Thoracic aorta (tissue), 2 donors: ENCODE measurements around the gene VCX3B. TPM values are rescaled to one million over a fixed set of nuclear protein-coding genes. Genes with fewer than 3 reads are reported as not detected.
A peak's percentile ranks its signal among the peaks of the same experiment; 100 is the strongest.
"Not testable (repeated sequence)": the region's sequence is repeated elsewhere in the genome, so short reads cannot be mapped to it uniquely, and the experiment has no call there.

Experiments used
- ATAC-seq: fragments of 150-250 bp; one replicate; pipeline ENCODE4 v1.8.0; 2017; ENCODE audit warnings: low read depth; ENCODE audit not compliant: insufficient number of reproducible peaks, low FRiP score
- DNase-seq: peaks from one replicate; pipeline ENCODE4 v3.0.0-alpha.2; 2020; ENCODE audit warnings: low spot score
- H3K27ac ChIP-seq, 2 donors: fragments of 200-600 bp; sonication (generic); 1 replicate in 1 of 2; 2 replicates in 1 of 2; pipeline ENCODE4 v1.5.1; 2016; ENCODE audit warnings: mild to moderate bottlenecking in 2 of 2, moderate library complexity in 2 of 2
- H3K27me3 ChIP-seq: fragments of 200-600 bp; sonication (generic); replicated peaks from 2 replicates; pipeline ENCODE4 v1.6.0; 2016; ENCODE audit warnings: mild to moderate bottlenecking; ENCODE audit not compliant: insufficient read depth
- H3K36me3 ChIP-seq: fragments of 200-600 bp; sonication (generic); one replicate; pipeline ENCODE4 v1.5.1; 2016
- H3K4me1 ChIP-seq, 2 donors: fragments of 200-600 bp; sonication (generic); 1 replicate in 1 of 2; 2 replicates in 1 of 2; pipeline versions ENCODE4 v1.5.1 to v1.6.0; 2016; ENCODE audit warnings: low read depth in 2 of 2, mild to moderate bottlenecking in 1 of 2; ENCODE audit not compliant: control insufficient read depth in 1 of 2
- H3K4me3 ChIP-seq: fragments of 200-600 bp; sonication (generic); 2 replicates; pipeline ENCODE4 v1.5.1; 2016; ENCODE audit warnings: mild to moderate bottlenecking
- H3K9me3 ChIP-seq: fragments of 200-600 bp; sonication (generic); 2 replicates; pipeline ENCODE4 v1.5.1; 2016
- total RNA-seq, 2 donors: library from RNA; depleted of rRNA; stranded (reverse); fragments of >200 nt; gene quantifications; one replicate each; pipeline versions ENCODE4 v1.1.0 to v1.2.3, GENCODE V29; 2016
- TF ChIP-seq, protein P1 (sequence below): fragments of 200-600 bp; sonication (generic); IDR thresholded peaks from one replicate; pipeline ENCODE4 v1.5.1; 2019; ENCODE audit warnings: antibody characterized with exemption

Gene VCX3B
- total RNA-seq, 2 donors from 2014 or later: not detected

DNA sequence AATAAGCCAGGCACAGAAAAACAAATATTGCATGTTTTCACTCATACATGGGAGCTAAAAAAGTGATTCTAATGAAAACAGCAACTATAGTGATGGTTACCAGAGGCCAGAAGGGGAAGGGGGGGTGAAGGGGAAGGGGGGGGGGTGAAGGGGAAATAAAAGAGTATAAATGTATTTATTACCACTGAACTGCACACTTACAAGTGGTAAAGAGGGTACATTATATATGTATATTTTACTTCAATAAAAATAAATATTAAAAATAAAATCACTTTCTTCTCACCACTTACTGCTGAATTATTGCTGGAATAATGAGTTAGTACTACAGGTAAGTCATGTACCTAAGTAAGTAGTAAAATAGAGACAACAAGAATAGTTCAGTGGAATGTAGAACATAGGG, 2.1 kb upstream of the VCX3B start:
- TF ChIP-seq, protein P1, sequence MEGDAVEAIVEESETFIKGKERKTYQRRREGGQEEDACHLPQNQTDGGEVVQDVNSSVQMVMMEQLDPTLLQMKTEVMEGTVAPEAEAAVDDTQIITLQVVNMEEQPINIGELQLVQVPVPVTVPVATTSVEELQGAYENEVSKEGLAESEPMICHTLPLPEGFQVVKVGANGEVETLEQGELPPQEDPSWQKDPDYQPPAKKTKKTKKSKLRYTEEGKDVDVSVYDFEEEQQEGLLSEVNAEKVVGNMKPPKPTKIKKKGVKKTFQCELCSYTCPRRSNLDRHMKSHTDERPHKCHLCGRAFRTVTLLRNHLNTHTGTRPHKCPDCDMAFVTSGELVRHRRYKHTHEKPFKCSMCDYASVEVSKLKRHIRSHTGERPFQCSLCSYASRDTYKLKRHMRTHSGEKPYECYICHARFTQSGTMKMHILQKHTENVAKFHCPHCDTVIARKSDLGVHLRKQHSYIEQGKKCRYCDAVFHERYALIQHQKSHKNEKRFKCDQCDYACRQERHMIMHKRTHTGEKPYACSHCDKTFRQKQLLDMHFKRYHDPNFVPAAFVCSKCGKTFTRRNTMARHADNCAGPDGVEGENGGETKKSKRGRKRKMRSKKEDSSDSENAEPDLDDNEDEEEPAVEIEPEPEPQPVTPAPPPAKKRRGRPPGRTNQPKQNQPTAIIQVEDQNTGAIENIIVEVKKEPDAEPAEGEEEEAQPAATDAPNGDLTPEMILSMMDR: no peak
- DNase-seq (no peak), ATAC-seq (no peak)
- no peaks in the 10 kb centered on the region for H3K9me3 ChIP-seq
- no peak overlapping the region for H3K27ac ChIP-seq
- H3K4me3 ChIP-seq: no peak overlapping the region
- H3K4me1 ChIP-seq: no peaks in the 10 kb centered on the region
- no peaks in the 10 kb centered on the region for H3K36me3 ChIP-seq
- no peaks in the 10 kb centered on the region for H3K27me3 ChIP-seq

DNA sequence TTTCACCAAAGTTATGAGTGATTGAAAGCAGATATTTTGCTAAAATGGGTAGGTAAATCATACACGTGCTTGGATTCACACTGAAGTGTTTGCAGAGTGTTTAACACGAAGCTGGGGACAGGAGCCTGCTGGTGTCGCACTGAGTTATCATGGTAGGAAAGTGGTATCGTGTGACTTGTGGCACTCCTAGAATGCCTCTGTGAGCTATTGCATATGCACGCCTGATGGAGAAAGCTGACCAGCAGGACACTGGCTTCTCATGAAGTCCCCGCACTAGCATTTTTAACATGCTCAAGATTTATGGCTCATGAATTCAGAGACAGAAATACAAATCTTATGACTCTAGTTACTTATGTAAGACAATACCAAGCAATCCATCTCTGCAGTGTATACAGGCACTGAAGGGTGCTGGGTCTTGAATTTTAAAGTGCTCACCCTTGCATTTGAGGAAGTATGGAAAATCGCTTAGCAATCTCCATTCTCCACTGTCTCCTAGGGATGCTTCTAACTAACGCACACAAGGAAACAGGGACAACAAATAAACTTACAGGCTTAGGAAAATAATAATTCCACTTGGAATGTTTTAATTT, 19.8 kb downstream of the VCX3B start:
- no peak overlapping the region for H3K27ac ChIP-seq
- no peaks in the 10 kb centered on the region for H3K4me1 ChIP-seq
- H3K9me3 ChIP-seq: no peaks in the 10 kb centered on the region
- TF ChIP-seq, protein P1: no peak
- no peaks in the 10 kb centered on the region for H3K36me3 ChIP-seq
- no peak overlapping the region for H3K4me3 ChIP-seq
- no peaks in the 10 kb centered on the region for H3K27me3 ChIP-seq
- no peak for ATAC-seq
- DNase-seq: no peak

DNA sequence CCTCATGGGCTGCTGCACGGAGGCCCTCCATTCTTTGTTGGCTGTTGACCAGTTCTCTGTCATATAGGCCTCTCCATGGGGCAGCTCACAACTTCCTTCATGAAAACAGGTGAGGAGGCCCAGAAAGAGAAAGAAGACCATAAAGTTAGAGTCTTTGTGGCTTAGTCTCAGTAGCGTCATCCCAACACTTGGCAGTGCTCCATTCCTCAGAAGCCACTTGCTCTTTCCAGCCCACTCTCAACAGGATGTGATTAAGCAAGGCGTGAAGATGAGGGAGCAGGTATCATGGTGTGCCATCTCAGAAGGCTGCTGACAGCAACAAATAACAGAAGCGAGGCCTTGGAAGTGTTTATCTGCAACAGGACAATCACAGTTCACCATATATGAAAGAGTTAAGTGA, 30.4 kb downstream of the VCX3B start:
- not testable (repeated sequence) for H3K4me1 ChIP-seq, ATAC-seq, DNase-seq, H3K4me3 ChIP-seq, H3K27me3 ChIP-seq, H3K27ac ChIP-seq, H3K36me3 ChIP-seq, H3K9me3 ChIP-seq

DNA sequence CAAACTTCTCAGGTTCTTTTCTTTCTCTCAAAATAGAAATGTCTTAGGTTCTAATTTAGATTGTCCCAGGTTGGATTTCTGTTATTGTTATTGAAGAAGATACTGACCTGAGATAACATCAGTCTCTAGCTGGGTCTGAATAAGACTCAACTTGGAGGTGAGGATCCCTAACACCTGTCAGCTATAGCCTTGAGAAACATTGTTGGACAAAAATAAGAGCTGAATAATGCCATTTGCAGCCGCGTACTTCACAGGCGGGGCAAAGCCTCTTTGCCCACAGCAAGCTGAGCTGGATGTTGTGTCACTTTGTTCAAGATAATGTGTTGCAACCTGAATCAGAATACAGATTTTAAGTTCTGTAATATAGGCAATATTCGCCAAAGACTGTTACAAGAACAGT, 35.6 kb downstream of the VCX3B start:
- no peaks in the 10 kb centered on the region for H3K27me3 ChIP-seq
- H3K9me3 ChIP-seq: no peaks in the 10 kb centered on the region
- no peak overlapping the region for H3K4me3 ChIP-seq
- no peaks in the 10 kb centered on the region for H3K36me3 ChIP-seq
- ATAC-seq (no peak), DNase-seq (no peak)
- H3K27ac ChIP-seq: no peak overlapping the region
- H3K4me1 ChIP-seq: peaks cover 0 to 4% of the 10 kb centered on the region in 2 donors
- TF ChIP-seq, protein P1: no peak

DNA sequence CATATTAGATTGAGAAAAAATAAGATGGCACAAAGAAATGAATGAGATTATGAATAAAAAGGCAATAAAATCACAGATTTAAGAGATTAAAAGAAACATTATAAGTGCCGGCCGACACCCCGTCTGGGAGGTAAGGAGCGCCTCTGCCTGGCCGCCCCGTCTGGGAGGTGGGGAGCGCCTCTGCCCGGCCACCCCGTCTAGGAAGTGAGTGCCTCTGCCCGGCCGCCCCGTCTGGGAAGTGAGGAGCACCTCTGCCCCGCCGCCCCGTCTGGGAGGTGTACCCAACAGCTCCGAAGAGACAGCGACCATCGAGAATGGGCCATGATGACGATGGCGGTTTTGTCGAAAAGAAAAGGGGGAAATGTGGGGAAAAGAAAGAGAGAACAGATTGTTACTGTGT, 37.5 kb downstream of the VCX3B start:
- not testable (repeated sequence) for DNase-seq, H3K36me3 ChIP-seq, H3K27ac ChIP-seq, H3K9me3 ChIP-seq, H3K4me1 ChIP-seq, ATAC-seq, H3K4me3 ChIP-seq, H3K27me3 ChIP-seq

DNA sequence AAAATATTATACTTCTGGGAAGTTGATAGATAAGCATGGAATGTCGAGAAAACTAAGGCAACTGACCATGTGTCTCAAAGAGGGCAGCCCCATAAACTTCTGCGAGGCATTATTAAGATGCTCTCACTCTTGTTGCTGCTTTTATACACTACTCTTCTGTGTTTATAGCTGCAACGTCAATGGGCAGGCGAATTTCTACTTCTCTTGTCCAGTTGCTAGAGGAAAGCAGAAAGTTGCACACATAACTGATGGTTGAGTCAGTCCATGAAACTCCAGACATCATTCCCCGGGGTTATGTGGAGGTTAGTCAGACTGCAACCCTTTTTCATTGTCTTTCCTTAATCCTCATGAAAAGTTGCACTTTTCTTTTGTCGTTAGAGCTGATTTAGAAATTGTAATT, 39.8 kb downstream of the VCX3B start:
- no peaks in the 10 kb centered on the region for H3K27me3 ChIP-seq
- no peaks in the 10 kb centered on the region for H3K36me3 ChIP-seq
- TF ChIP-seq, protein P1: no peak
- no peaks in the 10 kb centered on the region for H3K9me3 ChIP-seq
- peak overlapping the region; percentile 41 for H3K4me3 ChIP-seq
- DNase-seq (no peak), ATAC-seq (peak; percentile 28)
- peaks cover 0 to 4% of the 10 kb centered on the region in 2 donors for H3K4me1 ChIP-seq
- H3K27ac ChIP-seq: peak overlapping the region in 1 of 2 donors; percentile 44
